Measurements from ENCODE around the gene NAAA. TPM values are rescaled to one million over a fixed set of nuclear protein-coding genes. Genes with fewer than 3 reads are reported as not detected.
A peak's percentile ranks its signal among the peaks of the same experiment; 100 is the strongest.
"Not testable (repeated sequence)": the region's sequence is repeated elsewhere in the genome, so short reads cannot be mapped to it uniquely, and the experiment has no call there.

The NAAA gene
- total and polyA plus RNA-seq, 10 donors = 18.3 to 214 (median 97.2) TPM

DNA sequence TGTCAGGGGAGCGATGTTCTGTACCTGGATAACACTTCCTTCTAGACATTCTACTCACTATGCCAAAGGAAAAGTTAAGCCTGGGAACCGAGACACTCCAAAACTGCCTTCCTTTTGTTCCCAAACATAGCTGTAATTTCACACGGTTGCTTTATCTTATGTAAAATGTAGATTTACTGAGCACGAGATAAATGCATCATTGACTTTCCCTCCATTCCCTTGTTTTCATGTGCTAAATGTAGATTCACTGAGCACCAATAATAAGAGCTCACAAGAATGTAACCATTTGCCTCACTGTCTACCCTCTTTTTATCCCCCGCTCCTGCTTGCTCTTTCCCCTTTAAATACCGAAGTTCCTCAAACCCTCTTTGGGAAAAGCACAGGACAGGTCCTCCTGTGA is 27.8 kb downstream of the NAAA start:
- no peak overlapping the region for H3K4me3 ChIP-seq
- no peak overlapping the region for H3K27ac ChIP-seq
- peaks cover 0 to 4% (median 0%) of the 10 kb centered on the region in 8 donors for H3K9me3 ChIP-seq
- no peak for DNase-seq
- no peaks in the 10 kb centered on the region for H3K27me3 ChIP-seq (replicated peaks in 1 of 7)
- WGBS, 5 donors = 76 to 80% (median 77%) methylated on average over 6 of the region's 6 CpGs
- peaks cover 0 to 63% (median 16%) of the 10 kb centered on the region in 6 donors for H3K36me3 ChIP-seq
- TF ChIP-seq, protein P1, sequence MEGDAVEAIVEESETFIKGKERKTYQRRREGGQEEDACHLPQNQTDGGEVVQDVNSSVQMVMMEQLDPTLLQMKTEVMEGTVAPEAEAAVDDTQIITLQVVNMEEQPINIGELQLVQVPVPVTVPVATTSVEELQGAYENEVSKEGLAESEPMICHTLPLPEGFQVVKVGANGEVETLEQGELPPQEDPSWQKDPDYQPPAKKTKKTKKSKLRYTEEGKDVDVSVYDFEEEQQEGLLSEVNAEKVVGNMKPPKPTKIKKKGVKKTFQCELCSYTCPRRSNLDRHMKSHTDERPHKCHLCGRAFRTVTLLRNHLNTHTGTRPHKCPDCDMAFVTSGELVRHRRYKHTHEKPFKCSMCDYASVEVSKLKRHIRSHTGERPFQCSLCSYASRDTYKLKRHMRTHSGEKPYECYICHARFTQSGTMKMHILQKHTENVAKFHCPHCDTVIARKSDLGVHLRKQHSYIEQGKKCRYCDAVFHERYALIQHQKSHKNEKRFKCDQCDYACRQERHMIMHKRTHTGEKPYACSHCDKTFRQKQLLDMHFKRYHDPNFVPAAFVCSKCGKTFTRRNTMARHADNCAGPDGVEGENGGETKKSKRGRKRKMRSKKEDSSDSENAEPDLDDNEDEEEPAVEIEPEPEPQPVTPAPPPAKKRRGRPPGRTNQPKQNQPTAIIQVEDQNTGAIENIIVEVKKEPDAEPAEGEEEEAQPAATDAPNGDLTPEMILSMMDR (IDR thresholded peaks at IDR 0.05 in 8 of 11, conservative IDR thresholded peaks at IDR 0.05 in 3 of 11) = no peak
- TF ChIP-seq POLR2AphosphoS5 (IDR thresholded peaks at IDR 0.05) (no peak), POLR2A (IDR thresholded peaks at IDR 0.05) (no peak)
- intact Hi-C loops (cut with DNase I; ENCODE audit: low total_unique reads) = no loop called here
- peaks cover 0 to 21% (median 4%) of the 10 kb centered on the region in 6 donors for H3K4me1 ChIP-seq

DNA sequence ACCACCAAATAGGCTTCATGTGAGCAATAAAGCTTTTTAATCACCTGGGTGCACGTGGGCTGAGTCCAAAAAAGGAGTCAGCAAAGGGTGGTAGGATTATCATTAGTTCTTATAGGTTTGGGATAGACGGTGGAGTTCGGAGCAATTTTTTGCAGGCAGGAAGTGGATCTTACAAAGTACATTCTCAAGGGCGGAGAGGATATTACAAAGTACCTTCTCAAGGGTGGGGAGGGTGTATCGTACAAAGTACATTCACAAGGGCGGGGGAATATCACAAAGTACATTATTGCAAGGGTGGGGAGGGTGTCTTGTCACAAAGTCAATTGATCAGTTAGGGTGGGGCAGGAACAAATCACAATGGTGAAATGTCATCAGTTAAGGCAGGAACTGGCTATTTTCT is 30.0 kb downstream of the NAAA start:
- H3K4me1 ChIP-seq = peaks cover 0 to 18% (median 7%) of the 10 kb centered on the region in 6 donors
- intact Hi-C loops (cut with DNase I; ENCODE audit: low total_unique reads); H3K27me3 ChIP-seq (replicated peaks in 1 of 7); DNase-seq; H3K4me3 ChIP-seq; H3K27ac ChIP-seq; H3K9me3 ChIP-seq: not testable (repeated sequence)
- WGBS, 5 donors = 80 to 90% (median 87%) methylated on average over 6 of the region's 6 CpGs
- peaks cover 0 to 47% (median 5%) of the 10 kb centered on the region in 6 donors for H3K36me3 ChIP-seq

GRCh38 chr4:75909405-75909804 is 31.4 kb downstream of the NAAA start:
- TF ChIP-seq, protein P1 (IDR thresholded peaks at IDR 0.05 in 8 of 11, conservative IDR thresholded peaks at IDR 0.05 in 3 of 11) = no peak
- TF ChIP-seq POLR2A (IDR thresholded peaks at IDR 0.05) (no peak), POLR2AphosphoS5 (IDR thresholded peaks at IDR 0.05) (no peak)

DNA sequence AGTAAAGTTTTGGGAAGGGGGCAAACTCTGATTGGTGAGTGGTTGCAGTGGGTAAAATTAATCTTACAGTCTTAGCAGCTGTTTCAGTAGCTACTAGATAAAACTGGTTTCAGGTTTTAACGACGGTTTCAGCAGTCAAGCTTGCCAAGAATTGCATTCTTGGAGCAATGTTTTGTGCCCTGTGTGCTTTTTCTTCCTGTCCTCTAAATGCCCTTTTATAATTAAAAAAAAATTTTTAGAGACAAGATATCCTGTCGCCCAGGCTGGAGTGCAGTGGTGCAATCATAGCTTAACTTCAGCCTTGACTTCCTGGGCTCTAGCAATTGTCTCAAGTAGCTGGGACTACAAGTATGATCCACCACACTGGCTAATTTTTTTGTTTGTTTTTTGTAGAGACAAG is 32.3 kb downstream of the NAAA start:
- WGBS, 5 donors = 22 to 46% (median 32%) methylated on average over 3 of the region's 3 CpGs
- Histone ChIP-seq H3K27ac (peak overlapping the region in 6 of 8 donors; percentile 16 to 66 (median 56)), H3K4me3 (no peak overlapping the region), H3K27me3 (replicated peaks in 1 of 7) (no peaks in the 10 kb centered on the region), H3K9me3 (peaks cover 0 to 4% (median 0%) of the 10 kb centered on the region in 8 donors), H3K4me1 (peaks cover 0 to 18% (median 7%) of the 10 kb centered on the region in 6 donors), H3K36me3 (peaks cover 0 to 24% (median 0%) of the 10 kb centered on the region in 6 donors)
- intact Hi-C loops (cut with DNase I; ENCODE audit: low total_unique reads) = no loop called here
- no peak for TF ChIP-seq POLR2AphosphoS5 (IDR thresholded peaks at IDR 0.05)
- DNase-seq = no peak

More at GRCh38 chr4:75909405-75909804, 31.4 kb downstream of the NAAA start:
- no peak overlapping the region for H3K4me3 ChIP-seq
- H3K27ac ChIP-seq = peak overlapping the region in 3 of 8 donors; percentile 52 to 66 (median 59)
- intact Hi-C loops (cut with DNase I; ENCODE audit: low total_unique reads) = no loop called here
- no peak for DNase-seq
- peaks cover 0 to 4% (median 0%) of the 10 kb centered on the region in 8 donors for H3K9me3 ChIP-seq
- H3K27me3 ChIP-seq (replicated peaks in 1 of 7) = no peaks in the 10 kb centered on the region
- 78 to 84% (median 79%) methylated on average over 5 of the region's 5 CpGs for WGBS, 5 donors
- H3K36me3 ChIP-seq = peaks cover 0 to 32% (median 1%) of the 10 kb centered on the region in 6 donors
- H3K4me1 ChIP-seq = peaks cover 0 to 18% (median 7%) of the 10 kb centered on the region in 6 donors

DNA sequence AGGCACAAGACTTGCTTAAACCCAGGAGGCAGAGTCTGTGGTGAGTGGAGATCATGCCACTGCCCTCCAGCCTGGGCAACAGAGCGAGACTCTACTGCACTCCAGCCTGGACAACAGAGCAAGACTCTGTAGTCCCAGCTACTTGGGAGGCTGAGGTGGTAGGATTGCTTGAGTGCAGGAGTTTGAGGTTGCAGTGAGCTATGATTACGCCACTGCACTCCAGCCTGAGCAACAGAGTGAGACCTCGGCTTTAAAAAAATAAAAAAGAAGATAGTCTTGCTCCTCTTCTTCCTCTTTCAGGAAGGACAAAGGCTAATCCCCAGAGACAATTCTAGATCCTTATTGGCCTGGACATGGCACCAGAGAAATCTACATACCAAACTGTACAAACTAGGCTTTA is 32.8 kb downstream of the NAAA start:
- peaks cover 0 to 18% (median 7%) of the 10 kb centered on the region in 6 donors for H3K4me1 ChIP-seq
- no peak for TF ChIP-seq POLR2A (IDR thresholded peaks at IDR 0.05)
- no peak for TF ChIP-seq POLR2AphosphoS5 (IDR thresholded peaks at IDR 0.05)
- TF ChIP-seq, protein P1 (IDR thresholded peaks at IDR 0.05 in 8 of 11, conservative IDR thresholded peaks at IDR 0.05 in 3 of 11) = no peak
- peak overlapping the region in 6 of 8 donors; percentile 16 to 66 (median 56) for H3K27ac ChIP-seq
- H3K9me3 ChIP-seq = peaks cover 0 to 4% (median 0%) of the 10 kb centered on the region in 8 donors
- H3K4me3 ChIP-seq = no peak overlapping the region
- no peak for DNase-seq
- 49 to 80% (median 70%) methylated on average over 3 of the region's 3 CpGs for WGBS, 5 donors
- intact Hi-C loops (cut with DNase I; ENCODE audit: low total_unique reads) = no loop called here
- H3K36me3 ChIP-seq = peaks cover 0 to 18% (median 0%) of the 10 kb centered on the region in 6 donors
- no peaks in the 10 kb centered on the region for H3K27me3 ChIP-seq (replicated peaks in 1 of 7)
